Colonic mucosa (tissue), 4 donors: ENCODE measurements around the gene RASSF5. TPM values are rescaled to one million over a fixed set of nuclear protein-coding genes. Genes with fewer than 3 reads are reported as not detected.

Experiments used
- DNase-seq: peaks from one replicate; pipeline ENCODE4 v3.0.0-alpha.2; 2020
- H3K27ac ChIP-seq: fragments of 200-600 bp; one replicate; pipeline ENCODE4 v1.8.0; 2021
- H3K27me3 ChIP-seq: fragments of 200-600 bp; one replicate; pipeline ENCODE4 v1.8.0; 2021
- H3K36me3 ChIP-seq: fragments of 200-600 bp; one replicate; pipeline ENCODE4 v1.8.0; 2021
- H3K4me1 ChIP-seq: fragments of 200-600 bp; one replicate; pipeline ENCODE4 v1.8.0; 2021; ENCODE audit warnings: mild to moderate bottlenecking
- H3K4me3 ChIP-seq: fragments of 200-600 bp; one replicate; pipeline ENCODE4 v1.8.0; 2021
- H3K9ac ChIP-seq, 2 donors: one replicate each; pipeline ENCODE4 v1.7.0; 2013; ENCODE audit warnings: control low read depth in 2 of 2, low read depth in 2 of 2, low read length in 2 of 2
- H3K9me3 ChIP-seq: fragments of 200-600 bp; one replicate; pipeline ENCODE4 v1.8.0; 2021
- intact Hi-C: fragments of 100-400 bp; cut with DNase I; formaldehyde crosslinking; loops from one replicate; pipeline ENCODE4 v1.14.1; 2022
- total RNA-seq, 2 donors: library from RNA; stranded (reverse); fragmentation: NEBNext Ultra II Directional in 1 of 2; extraction: Animal tissue kit (Norgen Biotek cat#: 25700) in 1 of 2; gene quantifications; one replicate each; pipeline ENCODE4 v1.2.1, GENCODE V29; 2021
- TF ChIP-seq, protein P1 (sequence below): fragments of 200-600 bp; IDR thresholded peaks from one replicate; pipeline ENCODE4 v1.8.0; 2022; ENCODE audit warnings: antibody characterized with exemption, mild to moderate bottlenecking
- donor health status: healthy.
- donor health status: DM: no; HTN: no; CAD: no.
- donor health status: DM: no; HTN: no; CAD: no.

Gene RASSF5
- total RNA-seq, 2 donors from 2014 or later, result 4.9 to 5.4 TPM

DNA sequence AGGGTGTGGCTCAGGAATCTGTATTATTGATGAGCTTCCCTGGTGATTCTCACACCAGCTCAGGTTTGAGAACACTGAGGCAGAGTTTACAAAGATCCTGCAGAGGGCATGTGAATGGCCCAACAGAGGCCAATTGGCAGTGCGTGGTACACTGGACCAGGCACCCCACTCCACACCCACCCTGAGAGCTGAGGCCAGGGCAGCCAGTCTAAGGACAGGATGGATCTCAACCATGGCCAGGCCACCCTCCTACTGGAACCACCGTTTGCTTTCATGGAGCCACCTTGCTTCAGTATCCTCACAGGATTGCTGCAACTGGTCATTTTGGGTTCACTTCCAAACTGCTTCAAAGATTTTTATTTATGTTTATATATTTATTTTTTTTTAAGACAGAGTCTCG lies 7.3 kb upstream of the RASSF5 start:
- no peaks in the 10 kb centered on the region for H3K4me1 ChIP-seq
- TF ChIP-seq, protein P1, sequence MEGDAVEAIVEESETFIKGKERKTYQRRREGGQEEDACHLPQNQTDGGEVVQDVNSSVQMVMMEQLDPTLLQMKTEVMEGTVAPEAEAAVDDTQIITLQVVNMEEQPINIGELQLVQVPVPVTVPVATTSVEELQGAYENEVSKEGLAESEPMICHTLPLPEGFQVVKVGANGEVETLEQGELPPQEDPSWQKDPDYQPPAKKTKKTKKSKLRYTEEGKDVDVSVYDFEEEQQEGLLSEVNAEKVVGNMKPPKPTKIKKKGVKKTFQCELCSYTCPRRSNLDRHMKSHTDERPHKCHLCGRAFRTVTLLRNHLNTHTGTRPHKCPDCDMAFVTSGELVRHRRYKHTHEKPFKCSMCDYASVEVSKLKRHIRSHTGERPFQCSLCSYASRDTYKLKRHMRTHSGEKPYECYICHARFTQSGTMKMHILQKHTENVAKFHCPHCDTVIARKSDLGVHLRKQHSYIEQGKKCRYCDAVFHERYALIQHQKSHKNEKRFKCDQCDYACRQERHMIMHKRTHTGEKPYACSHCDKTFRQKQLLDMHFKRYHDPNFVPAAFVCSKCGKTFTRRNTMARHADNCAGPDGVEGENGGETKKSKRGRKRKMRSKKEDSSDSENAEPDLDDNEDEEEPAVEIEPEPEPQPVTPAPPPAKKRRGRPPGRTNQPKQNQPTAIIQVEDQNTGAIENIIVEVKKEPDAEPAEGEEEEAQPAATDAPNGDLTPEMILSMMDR, result no peak
- no peak overlapping the region for H3K9ac ChIP-seq
- no peaks in the 10 kb centered on the region for H3K27me3 ChIP-seq
- no peak for DNase-seq
- no peaks in the 10 kb centered on the region for H3K9me3 ChIP-seq
- intact Hi-C loops, result no loop called here
- no peaks in the 10 kb centered on the region for H3K36me3 ChIP-seq
- no peak overlapping the region for H3K27ac ChIP-seq
- H3K4me3 ChIP-seq, result no peak overlapping the region

DNA sequence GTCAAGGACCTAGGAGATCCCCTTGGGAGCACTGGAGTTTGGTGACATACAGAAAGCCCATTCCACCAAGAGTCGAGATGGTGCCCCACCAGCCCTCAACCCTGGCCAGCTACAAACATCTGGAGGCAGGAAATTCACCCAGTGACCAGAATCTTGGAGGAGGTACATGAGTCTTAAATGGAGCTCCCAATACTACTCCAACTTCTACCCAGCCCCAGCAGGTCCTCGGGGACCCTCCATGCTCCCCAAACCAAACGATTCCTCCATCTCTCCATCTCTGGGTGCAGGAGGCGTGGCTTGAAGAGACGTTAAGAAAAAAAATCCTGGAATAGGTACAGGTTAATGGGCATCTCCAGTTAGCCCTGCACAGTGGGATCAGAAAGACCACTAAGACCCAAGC lies 5.5 kb upstream of the RASSF5 start:
- TF ChIP-seq, protein P1, result no peak
- intact Hi-C loops, result no loop called here
- Histone ChIP-seq H3K27ac (no peak overlapping the region), H3K4me3 (no peak overlapping the region), H3K4me1 (no peaks in the 10 kb centered on the region), H3K9me3 (no peaks in the 10 kb centered on the region), H3K36me3 (no peaks in the 10 kb centered on the region), H3K9ac (no peak overlapping the region), H3K27me3 (peaks cover 2% of the 10 kb centered on the region)
- no peak for DNase-seq

DNA sequence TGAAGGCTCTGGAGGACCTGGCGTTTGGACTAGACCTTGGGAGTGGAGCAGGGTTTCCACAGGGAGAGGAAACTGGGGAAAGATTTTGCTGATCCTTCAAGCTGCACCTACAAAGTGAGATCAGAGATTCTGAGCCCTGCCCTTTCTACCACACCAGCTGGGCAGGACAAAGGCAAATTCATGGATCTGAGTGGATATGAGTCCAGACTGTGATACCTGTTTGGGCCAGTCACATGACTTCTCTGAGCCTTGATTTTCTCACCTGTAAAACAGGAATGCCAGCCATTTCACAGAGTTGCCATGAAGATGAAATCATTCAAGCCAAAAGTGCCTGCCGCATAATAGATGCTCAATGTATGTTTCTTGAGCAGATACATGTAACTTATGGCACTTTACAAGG lies 4.9 kb upstream of the RASSF5 start:
- Histone ChIP-seq H3K9me3 (no peaks in the 10 kb centered on the region), H3K27me3 (peaks cover 5% of the 10 kb centered on the region), H3K27ac (no peak overlapping the region), H3K4me3 (no peak overlapping the region), H3K36me3 (no peaks in the 10 kb centered on the region), H3K4me1 (no peaks in the 10 kb centered on the region), H3K9ac (no peak overlapping the region)
- no peak for DNase-seq
- TF ChIP-seq, protein P1, result no peak
- intact Hi-C loops, result no loop called here

DNA sequence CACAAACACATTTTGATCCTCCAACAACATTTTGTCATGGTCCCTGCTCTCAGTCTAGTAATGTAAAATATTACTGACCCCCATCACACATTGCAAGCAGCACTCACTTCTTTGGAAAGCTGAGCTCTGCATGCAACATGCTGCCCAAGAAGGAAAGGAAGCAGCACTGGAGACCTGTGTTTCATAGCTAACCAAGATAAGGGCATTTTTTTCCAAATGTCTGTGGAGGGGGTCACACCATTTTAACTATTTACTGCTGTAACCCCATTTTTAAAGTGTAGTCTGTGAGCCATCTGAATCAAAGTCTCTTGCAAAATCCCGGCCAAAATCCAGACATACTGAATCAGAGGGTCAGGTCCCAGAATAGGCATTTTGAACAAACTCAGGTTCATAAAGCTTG lies 4.5 kb upstream of the RASSF5 start:
- H3K36me3 ChIP-seq, result no peaks in the 10 kb centered on the region
- H3K4me1 ChIP-seq, result no peaks in the 10 kb centered on the region
- no peak overlapping the region for H3K4me3 ChIP-seq
- H3K27ac ChIP-seq, result no peak overlapping the region
- TF ChIP-seq, protein P1, result no peak
- intact Hi-C loops, result no loop called here
- no peaks in the 10 kb centered on the region for H3K9me3 ChIP-seq
- DNase-seq, result no peak
- no peak overlapping the region for H3K9ac ChIP-seq
- H3K27me3 ChIP-seq, result peaks cover 9% of the 10 kb centered on the region

DNA sequence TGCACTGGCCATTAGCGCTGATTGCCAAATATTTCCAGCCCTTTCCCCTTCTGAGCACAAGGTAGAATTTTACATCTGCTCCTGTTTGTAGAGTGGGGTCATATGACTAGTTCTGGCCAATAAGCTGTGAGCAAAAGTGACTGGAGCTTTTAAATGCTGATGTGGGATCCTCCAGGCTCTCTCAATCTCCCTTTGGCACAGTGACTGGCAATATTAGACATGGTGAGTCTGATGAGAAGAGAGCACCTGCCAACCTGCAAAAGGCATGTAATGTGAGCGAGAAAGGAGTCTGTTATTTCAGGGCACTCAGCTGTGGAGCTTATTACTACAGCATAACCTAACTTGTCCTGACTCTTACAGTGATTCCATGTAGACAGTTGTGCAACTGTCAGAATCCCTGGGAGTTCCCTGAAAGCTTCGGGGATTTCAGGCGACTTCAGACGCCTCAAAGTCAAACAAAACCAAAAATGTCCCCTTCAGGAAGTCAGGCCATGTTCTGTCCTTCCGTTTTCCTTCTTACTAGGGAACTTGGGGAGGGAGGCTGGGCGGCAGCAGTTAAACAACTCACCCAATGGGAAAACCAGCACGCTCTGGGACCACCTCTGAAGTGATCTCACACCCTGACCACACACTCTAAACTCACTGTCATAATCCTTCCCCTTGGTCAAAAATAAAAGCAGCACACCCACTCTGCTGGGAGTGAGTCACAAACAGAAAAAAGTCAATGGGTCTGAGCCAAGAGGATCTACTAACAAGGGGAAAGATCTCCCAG lies 3.6 kb upstream of the RASSF5 start:
- no peak overlapping the region for H3K4me3 ChIP-seq
- DNase-seq, result no peak
- intact Hi-C loops, result no loop called here
- no peaks in the 10 kb centered on the region for H3K9me3 ChIP-seq
- peaks cover 16% of the 10 kb centered on the region for H3K27me3 ChIP-seq
- no peaks in the 10 kb centered on the region for H3K4me1 ChIP-seq
- no peak overlapping the region for H3K9ac ChIP-seq
- no peaks in the 10 kb centered on the region for H3K36me3 ChIP-seq
- no peak overlapping the region for H3K27ac ChIP-seq
- TF ChIP-seq, protein P1, result no peak
